Activated T-cell treated with anti-CD3 and anti-CD28 coated beads, Interleukin-2, amount 50 U/mL, for 72 hours (primary cell): ENCODE results near the gene TNRC6C. TPM values are rescaled to one million over a fixed set of nuclear protein-coding genes. Genes with fewer than 3 reads are reported as not detected.
"Not testable (repeated sequence)": the region's sequence is repeated elsewhere in the genome, so short reads cannot be mapped to it uniquely, and the experiment has no call there.

Experiments used
- ATAC-seq, 2 donors: fragments of 150-1000 bp; cut with Tn5 transposase; replicated peaks in 1 of 2; 2 replicates each; pipeline ENCODE4 v1.10.0; 2021; ENCODE audit warnings: moderate library complexity in 2 of 2, mild to moderate bottlenecking in 1 of 2
- DNase-seq, 2 donors: peaks; one replicate each; pipeline ENCODE4 v3.0.0; 2021 to 2022; ENCODE audit warnings: mixed read lengths in 1 of 2
- H3K27ac Mint-ChIP-seq: one replicate; pipeline ENCODE4 v1.8.0; 2022; ENCODE audit warnings: mild to moderate bottlenecking, moderate library complexity, mixed read lengths
- H3K27me3 Mint-ChIP-seq: one replicate; pipeline ENCODE4 v1.8.0; 2022; ENCODE audit warnings: low read depth, mixed read lengths
- H3K36me3 Mint-ChIP-seq, 2 donors: one replicate each; pipeline ENCODE4 v1.8.0; 2022; ENCODE audit warnings: mixed read lengths in 2 of 2, mild to moderate bottlenecking in 1 of 2; ENCODE audit not compliant: insufficient read depth in 2 of 2
- H3K4me1 Mint-ChIP-seq: one replicate; pipeline ENCODE4 v1.8.0; 2022; ENCODE audit warnings: low read depth, mixed read lengths
- H3K4me3 Mint-ChIP-seq, 2 donors: one replicate each; pipeline ENCODE4 v1.8.0; 2022; ENCODE audit warnings: mild to moderate bottlenecking in 2 of 2, mixed read lengths in 2 of 2, moderate library complexity in 2 of 2
- H3K9me3 Mint-ChIP-seq, 2 donors: one replicate each; pipeline ENCODE4 v1.8.0; 2022; ENCODE audit warnings: mixed read lengths in 2 of 2
- total RNA-seq, 2 donors: library from RNA; stranded (reverse); gene quantifications; one replicate each; pipeline ENCODE4 v1.2.3, GENCODE V29; 2022

TNRC6C gene
- total RNA-seq, 2 donors from 2014 or later = 26.5 to 30.5 TPM

DNA sequence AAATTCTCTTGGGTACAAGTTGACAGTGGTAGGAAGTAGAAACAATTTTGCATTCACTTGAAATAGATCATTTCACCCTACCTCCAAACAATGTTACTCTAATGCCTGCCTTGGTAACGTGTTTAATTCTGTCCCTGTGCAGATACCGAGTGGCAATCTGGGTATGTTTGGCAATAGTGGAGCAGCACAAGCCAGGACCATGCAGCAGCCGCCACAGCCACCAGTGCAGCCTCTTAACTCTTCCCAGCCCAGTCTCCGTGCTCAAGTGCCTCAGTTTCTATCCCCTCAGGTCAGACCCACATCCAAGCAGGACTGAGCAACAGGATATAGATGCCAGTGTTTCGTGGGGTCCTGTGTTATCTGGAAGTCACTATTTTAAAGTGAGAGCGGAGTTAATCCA lies 120.8 kb downstream of the TNRC6C start:
- no peaks in the 10 kb centered on the region for H3K27me3 Mint-ChIP-seq
- no peaks in the 10 kb centered on the region for H3K9me3 Mint-ChIP-seq

GRCh38 chr17:78081551-78081950 lies 123.0 kb downstream of the TNRC6C start:
- no peak overlapping the region for H3K4me3 Mint-ChIP-seq
- H3K27me3 Mint-ChIP-seq = no peaks in the 10 kb centered on the region
- peak overlapping the region; percentile 27 for H3K27ac Mint-ChIP-seq
- no peak for ATAC-seq
- DNase-seq = no peak
- no peaks in the 10 kb centered on the region for H3K4me1 Mint-ChIP-seq
- peaks cover 2 to 10% of the 10 kb centered on the region in 2 donors for H3K36me3 Mint-ChIP-seq
- H3K9me3 Mint-ChIP-seq = no peaks in the 10 kb centered on the region

More for the DNA sequence above, 120.8 kb downstream of the TNRC6C start:
- Mint-ChIP-seq H3K4me3 (no peak overlapping the region), H3K36me3 (peaks cover 5 to 11% of the 10 kb centered on the region in 2 donors), H3K27ac (no peak overlapping the region), H3K4me1 (no peaks in the 10 kb centered on the region)
- ATAC-seq (no peak), DNase-seq (no peak)

DNA sequence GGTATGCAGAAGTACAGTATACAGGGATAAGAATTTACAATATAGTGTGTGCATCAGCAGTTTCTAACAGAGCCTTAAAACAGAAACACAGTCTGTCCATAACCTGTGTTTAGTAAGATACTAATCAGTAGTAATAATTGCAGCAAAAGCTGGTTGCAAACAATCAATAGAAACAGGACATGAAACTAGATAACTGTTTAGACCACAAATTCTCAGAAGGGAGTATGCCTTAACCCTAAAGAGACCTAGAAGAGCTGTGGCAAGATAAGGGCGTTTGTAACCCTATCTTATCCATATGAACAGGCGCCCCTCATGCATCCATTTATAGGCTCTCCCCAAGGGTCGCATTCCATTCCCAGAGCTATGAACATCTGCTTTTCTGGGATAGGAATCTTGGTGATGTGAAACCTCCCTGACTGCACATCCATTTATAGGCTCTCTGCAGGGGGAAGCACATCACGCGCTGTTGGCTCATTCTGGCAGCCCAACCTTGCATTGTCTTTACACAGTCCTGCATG lies 123.9 kb downstream of the TNRC6C start:
- not testable (repeated sequence) for H3K9me3 Mint-ChIP-seq, H3K4me3 Mint-ChIP-seq, H3K27me3 Mint-ChIP-seq, DNase-seq, ATAC-seq, H3K36me3 Mint-ChIP-seq, H3K4me1 Mint-ChIP-seq
- peak overlapping the region; percentile 27 for H3K27ac Mint-ChIP-seq

- DNase-seq (no peak), ATAC-seq (no peak)
- Mint-ChIP-seq H3K36me3 (peaks cover 0 to 9% of the 10 kb centered on the region in 2 donors), H3K27ac (no peak overlapping the region), H3K4me1 (no peaks in the 10 kb centered on the region), H3K4me3 (no peak overlapping the region), H3K9me3 (no peaks in the 10 kb centered on the region), H3K27me3 (no peaks in the 10 kb centered on the region)
These were observed 124.5 kb downstream of the TNRC6C start for GRCh38 chr17:78082988-78083387.

DNA sequence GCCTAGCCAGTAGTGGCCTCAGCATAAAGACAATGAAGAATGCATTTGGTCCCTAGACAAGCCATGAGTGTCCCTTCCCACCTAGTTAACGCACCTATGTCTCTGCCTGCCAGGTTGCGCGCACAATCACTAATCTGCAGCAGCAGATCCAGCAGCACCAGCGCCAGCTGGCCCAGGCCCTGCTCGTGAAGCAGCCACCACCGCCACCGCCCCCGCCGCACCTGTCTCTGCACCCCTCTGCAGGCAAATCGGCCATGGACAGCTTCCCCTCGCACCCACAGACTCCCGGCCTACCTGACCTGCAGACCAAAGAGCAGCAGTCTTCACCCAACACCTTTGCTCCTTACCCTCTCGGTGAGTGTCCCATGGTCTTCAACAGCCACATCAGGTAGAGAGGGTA lies 128.2 kb downstream of the TNRC6C start:
- H3K27me3 Mint-ChIP-seq = no peaks in the 10 kb centered on the region
- H3K27ac Mint-ChIP-seq = no peak overlapping the region
- no peak overlapping the region for H3K4me3 Mint-ChIP-seq
- H3K4me1 Mint-ChIP-seq = peaks cover 6% of the 10 kb centered on the region
- DNase-seq (no peak), ATAC-seq (no peak)
- H3K9me3 Mint-ChIP-seq = no peaks in the 10 kb centered on the region
- peaks cover 3 to 11% of the 10 kb centered on the region in 2 donors for H3K36me3 Mint-ChIP-seq

DNA sequence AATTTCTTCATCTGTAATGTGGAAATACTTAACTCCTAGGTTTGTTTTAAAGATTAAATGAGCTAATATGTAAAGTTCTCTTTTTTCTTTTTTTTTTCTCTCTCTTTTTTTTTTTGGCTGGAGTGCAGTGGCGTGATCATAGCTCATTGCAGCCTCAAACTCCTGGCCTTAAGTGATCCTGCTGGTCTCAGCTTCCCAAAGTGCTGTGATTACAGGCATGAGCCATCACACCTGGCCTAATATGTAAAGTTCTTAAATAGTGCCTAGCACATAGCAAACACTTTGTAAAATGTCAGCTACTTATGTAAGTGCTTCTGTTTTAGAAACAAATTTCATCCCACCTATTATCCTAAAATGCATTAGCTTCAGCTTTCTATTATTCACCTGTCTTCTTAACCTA lies 130.0 kb downstream of the TNRC6C start:
- ATAC-seq (no peak), DNase-seq (no peak)
- Mint-ChIP-seq H3K4me3 (no peak overlapping the region), H3K4me1 (peaks cover 6% of the 10 kb centered on the region), H3K27me3 (no peaks in the 10 kb centered on the region), H3K9me3 (no peaks in the 10 kb centered on the region), H3K27ac (peak overlapping the region; percentile 7), H3K36me3 (peaks cover 6 to 13% of the 10 kb centered on the region in 2 donors)

GRCh38 chr17:78089576-78090281 lies 131.2 kb downstream of the TNRC6C start:
- H3K36me3 Mint-ChIP-seq = peaks cover 6 to 16% of the 10 kb centered on the region in 2 donors
- ATAC-seq = no peak
- DNase-seq = no peak
- no peak overlapping the region for H3K27ac Mint-ChIP-seq
- no peak overlapping the region for H3K4me3 Mint-ChIP-seq
- H3K4me1 Mint-ChIP-seq = peaks cover 6% of the 10 kb centered on the region
- H3K9me3 Mint-ChIP-seq = no peaks in the 10 kb centered on the region
- H3K27me3 Mint-ChIP-seq = no peaks in the 10 kb centered on the region

DNA sequence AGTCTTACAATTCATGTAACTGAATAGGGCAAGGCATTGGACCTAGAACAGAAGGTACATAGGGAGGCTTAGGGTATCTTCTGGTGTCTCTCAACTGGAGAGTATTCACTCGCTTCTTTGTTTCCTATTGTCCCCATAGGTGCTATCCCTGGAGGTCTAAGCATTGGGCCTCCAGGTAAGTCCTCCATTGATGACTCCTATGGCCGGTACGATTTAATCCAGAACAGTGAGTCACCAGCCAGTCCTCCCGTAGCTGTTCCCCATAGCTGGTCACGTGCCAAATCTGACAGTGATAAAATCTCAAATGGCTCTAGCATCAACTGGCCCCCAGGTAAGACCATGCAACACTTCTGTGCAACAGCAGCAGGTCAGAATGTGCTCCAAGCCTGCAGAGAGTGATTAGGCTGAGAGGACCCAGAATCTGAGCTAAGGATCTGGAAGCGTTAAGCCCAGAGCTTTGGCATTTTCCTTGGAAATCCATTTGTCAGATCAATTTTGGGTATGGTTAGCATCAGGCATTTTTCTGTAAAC lies 134.4 kb downstream of the TNRC6C start:
- H3K27ac Mint-ChIP-seq = no peak overlapping the region
- no peaks in the 10 kb centered on the region for H3K9me3 Mint-ChIP-seq
- DNase-seq = no peak
- H3K27me3 Mint-ChIP-seq = no peaks in the 10 kb centered on the region
- peaks cover 7 to 13% of the 10 kb centered on the region in 2 donors for H3K36me3 Mint-ChIP-seq
- no peak for ATAC-seq
- peaks cover 6% of the 10 kb centered on the region for H3K4me1 Mint-ChIP-seq
- no peak overlapping the region for H3K4me3 Mint-ChIP-seq

DNA sequence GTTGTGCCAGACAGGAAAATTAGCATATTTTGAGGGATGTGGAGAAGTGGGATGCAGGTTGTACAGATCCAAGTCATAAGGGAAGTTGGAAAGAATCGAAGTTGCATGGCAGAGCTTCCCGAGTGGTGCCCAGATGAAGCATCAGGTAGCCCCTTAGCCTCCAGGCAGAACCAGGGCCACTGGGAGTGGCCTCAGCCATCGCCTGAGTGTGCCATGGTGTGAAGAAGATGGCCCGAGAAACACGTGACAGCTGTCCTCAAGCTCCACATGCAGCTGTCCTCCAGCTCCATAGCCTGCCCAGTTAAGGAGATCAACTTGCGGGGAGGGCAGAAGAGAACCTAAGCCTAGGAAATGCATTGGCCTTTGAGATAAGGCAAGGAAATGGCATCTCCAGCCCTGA lies 136.5 kb downstream of the TNRC6C start:
- DNase-seq (no peak), ATAC-seq (no peak)
- Mint-ChIP-seq H3K27ac (no peak overlapping the region), H3K27me3 (no peaks in the 10 kb centered on the region), H3K9me3 (no peaks in the 10 kb centered on the region), H3K36me3 (peaks cover 15 to 23% of the 10 kb centered on the region in 2 donors), H3K4me3 (no peak overlapping the region), H3K4me1 (no peaks in the 10 kb centered on the region)

DNA sequence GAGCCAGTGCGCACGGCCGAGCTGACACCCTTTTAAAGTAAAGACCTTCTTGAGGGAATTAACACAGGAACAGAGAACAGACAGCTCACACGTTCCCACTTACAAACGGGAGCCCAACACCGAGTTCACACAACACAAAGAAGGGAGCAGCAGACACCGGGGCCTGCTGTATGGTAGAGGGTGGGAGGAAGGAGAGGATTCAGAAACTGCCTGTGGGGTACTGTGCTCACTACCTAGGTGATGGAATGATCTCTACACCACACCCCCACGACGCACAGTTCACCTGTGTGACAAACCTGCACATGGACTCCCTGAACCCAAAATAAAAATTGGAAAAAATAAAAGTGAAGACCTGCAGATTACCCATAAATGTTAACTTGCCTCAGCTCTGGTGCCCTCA lies 137.6 kb downstream of the TNRC6C start:
- Mint-ChIP-seq H3K27ac (no peak overlapping the region), H3K36me3 (peaks cover 15 to 27% of the 10 kb centered on the region in 2 donors)

DNA sequence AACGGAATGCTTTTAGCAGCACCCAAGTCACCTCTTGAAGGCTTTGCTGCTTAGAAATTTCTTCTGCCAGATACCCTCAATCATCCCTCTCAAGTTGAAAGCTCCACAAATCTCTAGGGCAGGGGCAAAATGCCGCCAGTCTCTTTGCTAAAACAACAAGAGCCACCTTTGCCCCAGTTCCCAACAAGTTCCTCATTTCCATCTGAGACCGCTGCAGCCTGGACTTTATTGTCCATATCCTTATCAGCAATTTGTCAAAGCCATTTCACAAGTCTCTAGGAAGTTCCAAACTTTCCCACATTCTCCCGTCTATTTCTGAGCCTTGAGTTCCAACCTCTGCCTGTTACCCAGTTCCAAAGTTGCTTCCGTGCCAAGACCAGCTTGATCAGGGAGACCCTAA lies 142.6 kb downstream of the TNRC6C start:
- H3K9me3 Mint-ChIP-seq = no peaks in the 10 kb centered on the region
- ATAC-seq = no peak
- H3K27ac Mint-ChIP-seq = no peak overlapping the region
- no peak for DNase-seq
- no peak overlapping the region for H3K4me3 Mint-ChIP-seq
- no peaks in the 10 kb centered on the region for H3K27me3 Mint-ChIP-seq
- H3K4me1 Mint-ChIP-seq = no peaks in the 10 kb centered on the region
- H3K36me3 Mint-ChIP-seq = peaks cover 10 to 15% of the 10 kb centered on the region in 2 donors

More for the DNA sequence above, 137.6 kb downstream of the TNRC6C start:
- Mint-ChIP-seq H3K27me3 (no peaks in the 10 kb centered on the region), H3K9me3 (no peaks in the 10 kb centered on the region), H3K4me3 (no peak overlapping the region), H3K4me1 (no peaks in the 10 kb centered on the region)
- ATAC-seq = no peak
- DNase-seq = no peak

- H3K4me3 Mint-ChIP-seq = no peak overlapping the region
- H3K9me3 Mint-ChIP-seq = no peaks in the 10 kb centered on the region
- no peak for ATAC-seq
- H3K27ac Mint-ChIP-seq = no peak overlapping the region
- no peaks in the 10 kb centered on the region for H3K27me3 Mint-ChIP-seq
- peaks cover 9 to 18% of the 10 kb centered on the region in 2 donors for H3K36me3 Mint-ChIP-seq
- no peak for DNase-seq
- H3K4me1 Mint-ChIP-seq = no peaks in the 10 kb centered on the region
These were observed 143.0 kb downstream of the TNRC6C start for GRCh38 chr17:78101542-78101941.

- DNase-seq (no peak), ATAC-seq (no peak)
- H3K36me3 Mint-ChIP-seq = peaks cover 5 to 20% of the 10 kb centered on the region in 2 donors
- no peak overlapping the region for H3K4me3 Mint-ChIP-seq
- H3K27ac Mint-ChIP-seq = no peak overlapping the region
- H3K4me1 Mint-ChIP-seq = peaks cover 14% of the 10 kb centered on the region
- H3K27me3 Mint-ChIP-seq = no peaks in the 10 kb centered on the region
- no peaks in the 10 kb centered on the region for H3K9me3 Mint-ChIP-seq
These were observed 144.8 kb downstream of the TNRC6C start for GRCh38 chr17:78103311-78103710.
